Daoy (cell line): ENCODE measurements around the gene CPLANE2. TPM values are rescaled to one million over a fixed set of nuclear protein-coding genes. Genes with fewer than 3 reads are reported as not detected.

ENCODE experiments used
- DNase-seq: peaks from one replicate; pipeline ENCODE4 v3.0.0-alpha.2; 2015; ENCODE audit warnings: low read depth
- total RNA-seq: library from RNA; depleted of rRNA; stranded (reverse); fragments of >200 nt; shearing (Covaris generic); gene quantifications from 2 replicates; pipeline ENCODE4 v1.2.3, GENCODE V29; 2014; rRNA removed

CPLANE2 gene
- total RNA-seq, 1 experiment from 2014 or later, result 21.4 TPM

DNA sequence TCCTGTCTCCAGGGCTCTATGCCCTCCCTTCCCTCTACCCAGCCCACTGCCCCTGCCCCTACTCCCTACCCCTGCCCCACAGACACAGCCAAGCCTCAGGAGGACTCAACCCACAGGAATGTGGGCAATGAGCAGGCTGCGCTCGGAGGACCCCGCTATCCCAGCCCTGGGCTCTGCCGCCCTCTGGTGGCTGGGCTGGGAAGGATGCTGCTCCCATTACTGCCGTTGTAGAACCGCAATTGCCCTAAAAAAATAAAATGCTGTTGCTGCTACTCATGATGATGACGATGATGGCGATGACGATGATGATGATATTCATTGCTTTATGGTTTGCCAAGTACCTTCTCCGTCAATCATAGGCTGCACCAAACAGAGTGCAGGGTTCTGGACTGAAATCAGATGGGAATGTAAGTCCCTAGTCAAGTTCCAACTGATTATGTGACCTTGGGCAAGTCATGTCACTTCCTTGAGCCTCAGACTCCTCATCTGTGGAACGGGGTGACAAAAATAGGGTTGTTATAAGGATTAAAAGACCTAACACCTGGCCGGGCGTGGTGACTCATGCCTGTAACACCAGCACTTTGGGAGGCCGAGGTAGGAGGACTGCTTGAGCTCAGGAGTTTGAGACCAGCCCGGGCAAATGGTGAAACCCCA, 49.1 kb downstream of the CPLANE2 start:
- peak; percentile 90 for DNase-seq

DNA sequence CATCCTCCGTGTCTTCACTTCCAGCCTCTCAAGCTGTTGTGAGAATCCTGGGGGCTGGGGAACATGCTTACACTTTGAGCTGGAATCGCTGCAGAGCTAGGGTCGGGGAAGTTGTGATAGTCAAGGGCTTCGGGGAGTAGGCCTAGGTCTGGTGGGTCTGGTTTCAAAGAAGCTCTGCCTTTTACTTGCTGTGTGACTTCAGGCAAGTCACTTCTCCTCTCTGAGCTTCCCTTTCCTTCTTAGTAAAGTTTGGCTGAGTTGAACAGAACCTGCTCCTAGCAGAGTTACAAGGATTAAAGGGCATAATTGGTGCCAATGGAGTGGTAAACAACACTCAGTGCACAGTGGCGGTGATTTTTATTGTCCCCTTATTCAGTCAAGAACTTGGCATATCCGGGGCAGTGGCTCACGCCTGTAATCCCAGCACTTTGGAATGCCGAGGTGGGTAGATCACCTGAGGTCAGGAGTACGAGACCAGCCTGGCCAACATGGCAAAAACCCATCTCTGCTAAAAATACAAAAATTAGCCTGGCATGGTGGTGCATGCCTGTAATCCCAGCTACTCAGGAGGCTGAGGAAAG, 50.2 kb downstream of the CPLANE2 start:
- DNase-seq, result no peak

DNA sequence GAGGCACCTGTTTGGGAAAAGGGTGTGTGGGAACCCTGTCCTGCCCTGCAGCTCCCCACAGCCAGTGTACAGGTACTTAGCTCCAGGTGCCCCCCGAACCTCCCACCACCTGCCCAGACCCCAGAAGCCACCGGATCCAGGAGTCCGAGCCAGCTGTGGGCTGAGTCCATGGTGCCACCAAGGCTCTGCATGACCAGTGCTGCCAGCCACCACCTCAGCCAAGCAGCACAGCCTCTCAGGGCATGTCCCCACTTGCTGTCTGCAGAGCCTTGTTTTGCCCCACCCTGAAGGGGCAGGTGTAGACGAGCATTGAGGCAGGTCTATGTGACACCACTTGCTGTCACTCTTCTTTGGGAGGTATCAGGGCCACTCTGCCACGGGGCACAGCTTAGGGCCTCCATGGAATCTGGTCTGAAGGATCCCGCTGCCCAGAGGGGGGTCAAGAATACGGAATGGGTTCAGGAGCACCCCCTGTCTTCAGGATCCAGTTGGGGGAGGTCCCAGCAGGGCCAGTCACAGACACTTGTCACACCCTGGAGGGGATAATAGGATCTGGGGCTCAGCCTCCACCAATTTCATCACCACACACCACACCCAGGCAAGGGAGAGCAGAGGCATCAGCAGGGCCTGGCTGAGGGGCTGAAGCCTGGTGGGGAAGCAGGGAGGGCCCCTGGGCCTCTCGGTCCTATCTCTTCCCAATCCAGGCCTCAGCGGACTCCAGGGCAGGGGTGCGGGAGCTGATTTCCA, 52.3 kb downstream of the CPLANE2 start:
- DNase-seq, result no peak

DNA sequence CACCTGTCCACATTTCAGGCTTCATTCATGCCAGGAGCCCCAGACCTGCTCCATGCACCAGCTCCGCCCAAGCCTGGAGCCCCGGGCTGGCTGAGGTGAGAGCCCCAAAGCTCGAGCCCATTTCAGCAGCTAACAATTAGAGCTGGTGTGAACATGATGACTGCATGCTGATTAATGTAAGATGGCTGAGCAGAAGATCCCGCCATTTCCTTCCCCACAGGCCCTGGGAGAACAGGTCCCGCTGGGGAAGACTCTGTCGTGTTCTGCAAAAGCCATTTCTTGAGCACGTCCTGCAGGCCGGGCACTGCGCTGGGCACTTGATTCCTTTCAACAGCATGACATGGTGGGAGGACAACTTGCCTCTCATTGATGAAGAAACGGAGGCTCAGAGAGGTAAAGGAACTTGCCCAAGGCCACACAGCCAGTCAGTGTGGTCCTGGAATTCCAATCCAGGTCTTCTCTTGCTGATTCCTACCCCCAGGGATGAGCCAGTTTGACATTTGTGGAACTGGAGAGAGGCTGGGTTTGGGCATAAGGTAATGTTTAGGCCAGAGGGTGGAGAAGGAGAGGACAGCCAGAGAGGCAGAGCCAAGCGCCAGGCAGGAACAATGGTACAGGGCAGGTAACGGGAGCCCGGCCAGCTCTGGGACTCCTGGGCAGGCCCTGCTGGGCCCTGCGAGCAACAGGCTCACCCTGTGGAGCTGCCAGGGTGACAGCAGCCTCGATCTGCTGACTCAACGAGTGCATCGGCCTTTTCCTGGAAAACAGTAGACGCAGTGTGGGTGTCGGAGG, 53.0 kb downstream of the CPLANE2 start:
- no peak for DNase-seq

DNA sequence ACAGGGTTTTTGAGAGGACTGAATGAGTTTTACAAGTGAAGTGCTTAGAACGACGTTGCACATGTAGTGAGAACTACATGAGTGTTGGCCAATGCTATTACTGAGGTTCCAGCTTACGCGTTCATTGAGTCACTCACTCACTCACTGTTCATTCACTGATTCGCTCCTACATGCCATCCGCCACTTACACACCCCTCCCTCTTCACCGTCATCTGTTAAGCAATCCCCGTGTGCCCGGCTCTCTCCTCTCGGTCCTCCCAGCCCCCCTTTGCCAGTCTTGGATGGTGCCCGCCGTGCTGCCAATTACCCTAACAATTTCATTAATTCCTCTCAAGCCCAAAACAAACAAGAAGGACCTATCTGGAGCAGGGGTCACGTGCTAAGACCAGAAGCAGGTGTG, 53.8 kb downstream of the CPLANE2 start:
- DNase-seq, result peak; percentile 54

DNA sequence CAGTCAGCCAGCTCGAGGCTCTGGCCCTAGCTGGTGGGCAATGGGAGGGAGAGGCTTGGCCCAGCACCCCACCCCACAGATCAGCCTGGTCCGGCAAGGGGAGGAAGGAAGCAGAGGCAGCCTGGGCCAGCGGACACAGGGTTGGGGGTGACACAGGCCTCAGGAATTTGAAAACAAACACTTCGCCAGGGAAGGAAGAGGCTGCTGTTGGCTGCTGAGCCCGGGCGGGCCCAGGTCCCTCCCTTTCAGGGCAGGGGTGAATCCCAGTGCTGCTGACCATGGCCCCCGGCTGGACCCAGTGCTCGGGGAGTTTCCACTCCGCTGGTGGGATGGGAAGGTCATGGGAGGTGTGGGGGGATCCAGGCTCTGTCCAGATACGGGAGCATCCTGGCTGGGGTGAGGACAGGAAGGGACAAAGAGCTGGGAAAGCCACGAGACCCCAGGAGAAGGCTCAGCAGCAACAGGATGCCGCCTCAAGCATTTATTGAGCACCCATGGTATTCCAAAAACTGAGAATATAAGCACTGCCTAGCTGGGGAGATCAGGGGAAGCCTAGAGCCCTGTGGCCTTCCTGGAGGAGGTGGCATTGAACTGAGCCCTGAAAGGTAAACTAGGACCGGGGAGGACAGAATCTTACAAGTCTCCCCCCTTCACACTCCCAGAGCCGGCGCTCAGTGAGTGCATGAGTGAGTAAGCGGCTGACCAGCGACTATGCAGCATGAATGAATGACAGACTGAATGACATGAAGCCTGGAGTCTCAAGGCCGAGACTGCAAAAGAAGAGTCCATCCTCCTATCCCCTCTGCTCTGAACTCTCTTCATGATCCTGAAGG, 54.9 kb downstream of the CPLANE2 start:
- peak; percentile 95 for DNase-seq

Other genes starting within 250 kb of the CPLANE2 start
- not detected in 2 replicates for gene SRARP, start 232.9 kb downstream of the CPLANE2 start, total RNA-seq
- 0.17 TPM in 1 of 2 replicates, not detected in the other for gene HSPB7, start 219.1 kb downstream of the CPLANE2 start, total RNA-seq
- not detected in 2 replicates for gene CLCNKA, start 215.1 kb downstream of the CPLANE2 start, total RNA-seq
- 0.11 and 0.33 TPM in 2 replicates for gene CLCNKB, start 193.4 kb downstream of the CPLANE2 start, total RNA-seq
- 0.23 TPM in 1 of 2 replicates, not detected in the other for gene FAM131C, start 163.5 kb downstream of the CPLANE2 start, total RNA-seq
- 50.8 and 67.7 TPM in 2 replicates for gene EPHA2, start 81.1 kb downstream of the CPLANE2 start, total RNA-seq
- 2.4 and 4.2 TPM in 2 replicates for gene ARHGEF19, start 24.5 kb downstream of the CPLANE2 start, total RNA-seq
- 10.8 and 27.3 TPM in 2 replicates for gene FBXO42, start 115.3 kb upstream of the CPLANE2 start, total RNA-seq
- gene SZRD1, start 130.1 kb upstream of the CPLANE2 start, total RNA-seq, result 61.0 and 77.7 TPM in 2 replicates
- not detected in 2 replicates for gene SPATA21, start 200.2 kb upstream of the CPLANE2 start, total RNA-seq
- 113 and 118 TPM in 2 replicates for gene NECAP2, start 203.5 kb upstream of the CPLANE2 start, total RNA-seq